CD4-positive, alpha-beta T cell treated with Interleukin-6 at 100 ng/mL for 8 hours (primary cell): ENCODE measurements around the gene VAC14.

Source experiments
- DNase-seq: peaks from one replicate; pipeline ENCODE4 v3.0.0-alpha.2; 2020; ENCODE audit warnings: mixed read lengths, low spot score

Gene VAC14

GRCh38 chr16:70708366-70709246, 92.4 kb downstream of the VAC14 start:
- DNase-seq = no peak

- DNase-seq = no peak
Observed at GRCh38 chr16:70706948-70707465, 94.0 kb downstream of the VAC14 start.

GRCh38 chr16:70705056-70705455, 95.9 kb downstream of the VAC14 start:
- no peak for DNase-seq

DNA sequence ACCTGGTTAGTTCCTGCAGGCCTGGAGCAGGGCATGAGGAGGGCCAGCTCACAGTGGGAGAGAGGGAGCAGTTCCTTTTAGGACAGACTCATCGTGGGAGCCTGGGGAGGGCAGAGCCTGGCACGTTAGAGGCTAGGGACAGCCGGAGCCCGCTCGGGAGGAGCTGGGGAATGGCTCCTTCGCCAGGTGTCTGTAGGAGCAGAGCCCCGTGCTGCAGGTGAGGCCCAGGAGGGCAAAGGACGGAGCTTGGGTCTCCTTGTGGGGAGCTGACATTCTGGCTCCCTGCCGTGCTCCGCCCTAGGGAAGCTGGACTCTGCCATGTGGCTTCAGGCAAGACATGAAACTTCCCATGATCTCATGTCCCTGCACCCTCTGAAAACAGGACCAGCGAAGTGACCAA, 96.4 kb downstream of the VAC14 start:
- DNase-seq = no peak

DNA sequence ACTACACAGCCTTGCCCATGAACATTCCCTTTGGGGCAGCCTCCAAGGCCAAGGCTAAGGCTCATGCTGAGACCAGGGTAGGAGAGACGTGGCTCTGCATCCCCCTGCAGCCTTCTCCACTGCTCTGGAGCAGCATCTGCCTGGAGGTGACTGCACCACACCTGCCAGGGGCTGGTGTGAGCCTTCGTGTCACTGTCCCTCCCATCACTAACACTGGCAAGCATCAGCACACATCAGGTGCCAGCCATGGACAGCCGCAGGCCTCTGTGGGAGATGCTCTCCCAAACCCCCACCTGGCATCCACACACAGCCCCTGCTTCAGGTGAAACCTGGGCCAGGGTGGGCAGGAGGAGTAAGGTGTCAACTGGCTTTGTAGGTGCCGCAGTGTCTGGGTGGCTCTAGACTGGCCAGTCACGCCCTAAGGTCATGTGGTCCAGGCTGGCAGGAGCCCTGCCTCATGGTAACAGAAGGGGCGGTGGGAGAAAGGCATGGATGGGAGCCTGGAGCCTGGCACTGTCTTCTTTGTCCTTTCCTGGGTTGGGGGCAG, 97.0 kb downstream of the VAC14 start:
- no peak for DNase-seq

GRCh38 chr16:70703041-70703834, 97.7 kb downstream of the VAC14 start:
- DNase-seq = no peak

- DNase-seq = no peak
Observed at GRCh38 chr16:70702624-70703023, 98.3 kb downstream of the VAC14 start.

DNA sequence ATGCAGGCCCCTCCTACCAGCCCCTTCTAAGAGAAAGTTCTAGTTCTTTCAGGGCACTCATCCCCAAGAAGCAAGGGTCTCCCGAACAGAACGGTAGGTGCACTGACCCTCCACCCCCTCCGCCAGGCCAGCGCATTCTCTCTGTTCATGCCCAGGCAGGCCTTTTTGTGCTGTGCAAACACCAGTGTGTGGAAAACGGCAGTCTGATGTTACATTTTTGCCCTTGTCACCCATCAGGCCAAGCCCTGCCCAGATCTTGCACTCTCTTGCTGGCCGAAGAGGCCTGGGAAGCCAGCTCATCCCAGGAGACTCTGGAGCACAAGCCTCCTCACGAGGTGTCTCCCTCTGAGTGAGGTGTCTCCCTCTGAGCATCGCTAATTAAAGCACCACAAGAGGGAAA, 99.0 kb downstream of the VAC14 start:
- DNase-seq = no peak

- DNase-seq = no peak
Observed at GRCh38 chr16:70701596-70701995, 99.4 kb downstream of the VAC14 start.

DNA sequence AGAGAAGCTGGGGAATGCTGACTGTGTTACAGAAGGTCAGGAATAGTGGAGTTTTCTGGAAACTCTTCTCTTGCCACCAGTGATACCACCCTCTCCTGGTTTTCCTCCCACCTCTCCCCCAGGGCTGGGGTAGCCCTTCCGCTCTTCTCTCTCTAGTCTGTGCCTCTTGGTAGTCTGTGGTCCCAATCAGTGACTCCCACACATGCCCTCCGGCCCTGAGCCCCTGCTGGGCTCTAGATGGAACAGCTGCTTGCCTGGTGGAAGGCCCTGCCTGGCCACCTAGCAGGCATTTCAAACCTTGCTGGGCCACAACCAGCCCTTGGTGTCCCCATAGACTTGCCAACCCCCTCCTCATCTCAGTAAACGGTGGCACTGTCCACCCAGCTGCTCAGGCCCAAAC, 99.9 kb downstream of the VAC14 start:
- DNase-seq = no peak

DNA sequence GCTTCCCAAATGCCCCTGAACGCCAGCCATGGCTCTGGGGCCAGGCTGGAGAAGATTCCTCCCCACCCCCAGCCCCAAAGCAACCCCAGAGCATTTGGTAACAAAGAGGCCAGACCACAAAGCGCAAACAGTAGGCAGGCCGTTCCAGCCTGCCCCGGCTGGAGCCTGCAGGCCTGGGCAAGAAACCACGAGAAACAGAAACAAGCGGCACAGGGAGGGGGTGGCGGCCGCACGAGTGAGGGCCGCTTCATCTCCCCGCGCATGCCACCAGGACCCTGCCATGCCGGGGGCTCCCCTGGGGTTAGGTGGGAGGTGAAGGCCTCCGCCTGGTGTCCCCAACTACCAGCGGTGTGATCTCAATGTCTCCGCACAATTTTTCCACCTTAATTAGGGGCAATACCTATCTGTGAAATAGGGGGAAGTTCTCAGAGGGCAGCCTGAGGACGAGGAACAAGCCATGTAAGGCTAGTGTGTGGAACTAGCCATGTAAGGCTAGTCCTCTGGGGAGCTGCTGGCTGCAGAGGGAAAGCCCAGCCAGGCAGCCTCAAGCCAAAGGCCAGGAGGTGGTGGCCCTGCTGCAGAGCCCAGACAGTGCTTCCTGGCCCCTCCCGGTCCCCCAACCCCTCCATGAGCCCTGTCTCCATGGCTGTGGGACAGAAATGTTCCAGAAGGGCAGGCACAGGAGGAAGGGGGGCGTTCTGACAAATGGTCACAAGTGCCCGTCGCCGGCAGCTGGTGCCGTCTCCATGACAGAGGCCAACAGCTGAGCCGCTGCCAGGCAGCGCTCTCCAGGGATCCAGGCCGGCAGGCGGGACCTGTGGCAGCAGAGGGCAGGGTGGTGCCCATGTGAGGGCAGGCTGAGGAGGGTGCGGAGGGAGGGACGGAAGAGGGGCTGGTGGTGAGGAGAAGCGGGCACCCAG, 100.6 kb downstream of the VAC14 start:
- DNase-seq = no peak

DNA sequence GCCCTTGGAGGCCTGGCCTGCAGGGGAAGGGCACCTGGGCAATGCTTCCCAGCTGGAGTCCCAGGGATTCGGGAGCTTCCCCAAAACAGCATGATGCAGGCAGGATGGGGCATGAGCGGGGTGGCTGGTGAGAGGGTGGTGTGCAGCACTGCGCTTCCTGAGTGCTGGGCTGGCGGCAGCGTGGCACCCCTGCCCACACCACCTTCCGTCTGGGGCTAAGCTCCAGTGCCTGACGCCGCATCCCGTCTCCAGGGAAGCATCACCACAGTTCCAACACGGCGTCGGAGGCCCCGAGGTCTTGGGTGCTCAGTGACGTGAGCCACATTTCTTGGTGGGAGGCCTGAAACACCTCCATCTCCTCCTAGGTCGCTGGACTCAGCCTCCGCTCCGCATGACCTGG, 101.3 kb downstream of the VAC14 start:
- DNase-seq = no peak

DNA sequence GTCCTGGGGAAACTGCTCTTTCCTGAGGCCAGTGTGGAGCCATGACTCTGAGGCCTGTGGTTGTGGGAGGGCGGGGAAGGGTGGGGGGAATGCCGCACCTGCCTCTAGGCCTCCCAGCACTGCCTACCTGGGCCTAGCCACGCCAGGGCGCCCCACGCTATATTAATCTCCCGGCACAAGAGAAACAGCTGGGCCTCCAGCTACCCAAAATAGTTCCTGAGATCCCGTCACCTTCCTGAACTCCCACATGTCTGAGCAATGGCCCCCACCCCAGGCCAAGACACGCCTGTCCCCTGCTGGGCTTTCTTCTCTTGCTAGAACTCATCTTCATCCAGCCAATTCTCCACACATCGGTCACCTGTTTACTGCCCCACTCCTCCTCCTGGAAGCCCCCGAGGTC, 102.1 kb downstream of the VAC14 start:
- no peak for DNase-seq

DNA sequence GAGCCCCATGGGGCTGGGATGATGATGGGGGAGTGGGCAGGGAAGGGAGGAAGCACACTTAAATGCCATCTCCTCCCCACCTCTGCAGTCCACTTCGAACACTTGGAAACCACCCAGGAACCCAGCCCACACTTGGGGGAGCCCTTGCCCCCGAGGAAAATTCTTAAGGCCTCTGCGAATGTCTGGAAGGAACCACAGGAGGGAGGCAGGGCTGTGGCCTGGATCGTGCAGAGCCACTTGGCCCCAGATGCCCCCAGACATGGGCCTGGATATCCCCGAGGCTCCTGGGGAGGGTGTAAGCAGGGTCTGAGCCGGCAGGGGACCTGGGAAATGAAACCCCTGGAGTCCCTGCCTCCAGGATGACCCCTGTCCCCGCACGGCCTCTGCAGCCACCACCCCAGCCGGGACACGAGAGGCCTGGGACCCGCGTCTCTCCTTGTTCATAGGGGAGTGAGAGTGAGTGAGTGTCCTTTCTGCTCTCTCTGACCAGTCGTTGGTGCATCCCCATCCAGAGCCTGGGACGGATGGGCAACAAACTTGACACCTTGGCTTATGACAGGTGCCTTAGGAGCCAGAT, 103.3 kb downstream of the VAC14 start:
- no peak for DNase-seq

- no peak for DNase-seq
Observed at GRCh38 chr16:70696952-70697593, 103.9 kb downstream of the VAC14 start.

DNA sequence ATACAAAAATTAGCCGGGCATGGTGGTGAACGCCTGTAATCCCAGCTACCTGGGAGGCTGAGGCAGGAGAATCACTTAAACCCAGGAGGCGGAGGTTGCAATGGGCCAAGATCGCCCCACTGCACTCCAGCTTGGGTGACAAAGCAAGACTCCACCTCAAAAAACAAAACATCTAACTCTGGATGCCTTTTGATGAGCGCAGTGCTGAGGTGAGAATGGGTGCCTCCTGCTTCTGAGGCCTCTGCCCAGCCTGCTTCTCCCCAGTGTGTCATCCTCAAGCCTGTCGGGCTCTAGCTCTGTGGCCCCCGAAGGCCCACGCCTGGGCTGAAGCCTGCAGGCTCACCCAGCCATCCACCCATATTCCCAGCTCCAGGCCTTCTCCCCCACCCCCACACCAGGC, 104.6 kb downstream of the VAC14 start:
- DNase-seq = no peak

DNA sequence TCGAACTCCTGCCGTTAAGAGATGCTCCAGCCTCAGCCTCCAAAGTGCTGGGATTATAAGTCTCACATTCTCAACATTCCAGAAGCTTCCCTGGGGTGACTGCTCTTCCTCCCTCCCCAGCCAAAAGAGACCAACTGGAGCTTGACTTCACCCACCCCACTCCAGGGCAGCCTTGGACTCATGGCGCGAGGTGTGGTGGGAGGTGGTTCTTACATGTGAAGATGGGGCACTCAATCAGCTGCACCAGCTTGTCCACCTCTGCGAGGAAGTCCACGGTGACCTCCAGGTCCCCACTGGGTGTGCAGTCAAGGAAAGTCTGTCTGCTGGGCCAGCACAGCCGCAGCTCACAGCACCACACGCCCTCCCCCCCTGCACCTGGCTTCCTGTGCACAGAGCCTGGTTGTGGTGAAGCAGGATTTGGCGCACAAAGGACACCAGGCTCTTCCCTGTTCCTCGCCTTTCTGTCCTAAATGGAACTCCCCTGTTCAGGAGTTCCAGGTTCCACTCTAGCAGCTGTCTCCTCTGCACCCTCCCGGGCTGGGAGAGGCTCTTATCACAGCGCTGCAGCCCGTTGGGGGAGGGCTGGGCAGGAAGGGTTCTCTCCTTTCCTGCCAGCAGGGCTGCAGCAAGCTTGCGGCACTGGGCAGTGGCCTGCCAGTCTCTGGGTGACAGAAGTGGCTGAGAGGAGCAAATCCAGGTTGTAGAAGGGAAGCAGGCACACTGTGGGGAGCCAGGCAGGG, 105.5 kb downstream of the VAC14 start:
- no peak for DNase-seq

- DNase-seq = no peak
Observed at GRCh38 chr16:70694868-70695218, 106.1 kb downstream of the VAC14 start.

- no peak for DNase-seq
Observed at GRCh38 chr16:70694088-70694867, 106.7 kb downstream of the VAC14 start.
